IPS-15b (cell line): ENCODE results near the gene LMNA.
"Not testable (repeated sequence)": the region's sequence is repeated elsewhere in the genome, so short reads cannot be mapped to it uniquely, and the experiment has no call there.

ENCODE experiments used
- H3K27me3 ChIP-seq: one replicate; pipeline ENCODE4 v1.6.1; 2013; ENCODE audit warnings: low read length; ENCODE audit not compliant: control insufficient read depth, insufficient read depth
- H3K36me3 ChIP-seq: one replicate; pipeline ENCODE4 v1.6.1; 2013; ENCODE audit warnings: low read length; ENCODE audit not compliant: control insufficient read depth, insufficient read depth
- H3K4me1 ChIP-seq: one replicate; pipeline ENCODE4 v1.6.1; 2013; ENCODE audit warnings: mild to moderate bottlenecking, low read length; ENCODE audit not compliant: control insufficient read depth, insufficient read depth
- H3K4me3 ChIP-seq: one replicate; pipeline ENCODE4 v1.5.1; 2013; ENCODE audit warnings: low read depth, low read length
- H3K9ac ChIP-seq: one replicate; pipeline ENCODE4 v1.6.1; 2013; ENCODE audit warnings: low read depth, mild to moderate bottlenecking, low read length
- H3K9me3 ChIP-seq: one replicate; pipeline ENCODE4 v1.6.1; 2013; ENCODE audit warnings: mild to moderate bottlenecking, low read length; ENCODE audit not compliant: control insufficient read depth, insufficient read depth

Gene LMNA

GRCh38 chr1:156111355-156111962, 3.1 kb upstream of the LMNA start:
- Histone ChIP-seq H3K9ac (no peak overlapping the region), H3K9me3 (no peaks in the 10 kb centered on the region), H3K4me3 (no peak overlapping the region), H3K4me1 (peaks cover 13% of the 10 kb centered on the region), H3K36me3 (no peaks in the 10 kb centered on the region), H3K27me3 (no peaks in the 10 kb centered on the region)

GRCh38 chr1:156112276-156113137, 2.0 kb upstream of the LMNA start:
- no peak overlapping the region for H3K4me3 ChIP-seq
- H3K9ac ChIP-seq = no peak overlapping the region
- H3K4me1 ChIP-seq = peaks cover 5% of the 10 kb centered on the region
- H3K9me3 ChIP-seq = no peaks in the 10 kb centered on the region
- H3K27me3 ChIP-seq = no peaks in the 10 kb centered on the region
- H3K36me3 ChIP-seq = no peaks in the 10 kb centered on the region

- no peak overlapping the region for H3K9ac ChIP-seq
- H3K4me1 ChIP-seq = peaks cover 5% of the 10 kb centered on the region
- H3K4me3 ChIP-seq = no peak overlapping the region
- no peaks in the 10 kb centered on the region for H3K27me3 ChIP-seq
- no peaks in the 10 kb centered on the region for H3K9me3 ChIP-seq
- no peaks in the 10 kb centered on the region for H3K36me3 ChIP-seq
Measured at GRCh38 chr1:156113282-156113950, 1.1 kb upstream of the LMNA start.

GRCh38 chr1:156114919-156115513, 505 bp downstream of the LMNA start:
- no peaks in the 10 kb centered on the region for H3K9me3 ChIP-seq
- H3K4me3 ChIP-seq = peak overlapping the region; percentile 90
- H3K9ac ChIP-seq = peak overlapping the region; percentile 16
- H3K27me3 ChIP-seq = no peaks in the 10 kb centered on the region
- H3K36me3 ChIP-seq = peaks cover 3% of the 10 kb centered on the region
- H3K4me1 ChIP-seq = peaks cover 5% of the 10 kb centered on the region

- peaks cover 3% of the 10 kb centered on the region for H3K36me3 ChIP-seq
- no peaks in the 10 kb centered on the region for H3K27me3 ChIP-seq
- peaks cover 6% of the 10 kb centered on the region for H3K4me1 ChIP-seq
- no peaks in the 10 kb centered on the region for H3K9me3 ChIP-seq
- H3K4me3 ChIP-seq = peak overlapping the region; percentile 90
- H3K9ac ChIP-seq = peak overlapping the region; percentile 24
Measured at GRCh38 chr1:156115514-156116374, 1.2 kb downstream of the LMNA start.

GRCh38 chr1:156116731-156117130, 2.2 kb downstream of the LMNA start:
- not testable (repeated sequence) for H3K9me3 ChIP-seq, H3K36me3 ChIP-seq, H3K27me3 ChIP-seq, H3K4me3 ChIP-seq, H3K9ac ChIP-seq
- peaks cover 12% of the 10 kb centered on the region for H3K4me1 ChIP-seq

GRCh38 chr1:156117414-156118176, 3.1 kb downstream of the LMNA start:
- Histone ChIP-seq H3K27me3 (no peaks in the 10 kb centered on the region), H3K4me1 (peaks cover 12% of the 10 kb centered on the region), H3K9ac (no peak overlapping the region), H3K9me3 (no peaks in the 10 kb centered on the region), H3K36me3 (peaks cover 3% of the 10 kb centered on the region), H3K4me3 (no peak overlapping the region)

- H3K4me3 ChIP-seq = no peak overlapping the region
- H3K9me3 ChIP-seq = no peaks in the 10 kb centered on the region
- peaks cover 19% of the 10 kb centered on the region for H3K4me1 ChIP-seq
- H3K9ac ChIP-seq = no peak overlapping the region
- no peaks in the 10 kb centered on the region for H3K27me3 ChIP-seq
- peaks cover 3% of the 10 kb centered on the region for H3K36me3 ChIP-seq
Measured at GRCh38 chr1:156118177-156118868, 3.8 kb downstream of the LMNA start.

GRCh38 chr1:156119503-156120209, 5.1 kb downstream of the LMNA start:
- Histone ChIP-seq H3K9me3 (no peaks in the 10 kb centered on the region), H3K36me3 (peaks cover 3% of the 10 kb centered on the region), H3K4me3 (no peak overlapping the region), H3K4me1 (peaks cover 23% of the 10 kb centered on the region), H3K27me3 (no peaks in the 10 kb centered on the region), H3K9ac (no peak overlapping the region)

- H3K4me1 ChIP-seq = peaks cover 27% of the 10 kb centered on the region
- peaks cover 3% of the 10 kb centered on the region for H3K36me3 ChIP-seq
- H3K4me3 ChIP-seq = no peak overlapping the region
Measured at GRCh38 chr1:156120318-156120717, 5.8 kb downstream of the LMNA start.

More at GRCh38 chr1:156120318-156120717, 5.8 kb downstream of the LMNA start:
- H3K9ac ChIP-seq = no peak overlapping the region
- H3K9me3 ChIP-seq = no peaks in the 10 kb centered on the region
- no peaks in the 10 kb centered on the region for H3K27me3 ChIP-seq
